Esophagus muscularis mucosa (tissue), 3 donors: ENCODE results near the gene RAB34.

Experiments
- CTCF ChIP-seq, 3 experiments: fragments of 200-600 bp in 2 of 3; fragments of 450-650 bp in 1 of 3; sonication (generic) in 2 of 3; IDR thresholded peaks; one replicate each; pipeline ENCODE4 v1.5.1; 2017 to 2019; ENCODE audit warnings: antibody characterized with exemption in 3 of 3, mild to moderate bottlenecking in 2 of 3, moderate library complexity in 1 of 3
- POLR2A ChIP-seq: fragments of 450-650 bp; IDR thresholded peaks from one replicate; pipeline ENCODE4 v1.6.1; 2017; ENCODE audit warnings: antibody characterized with exemption, moderate library complexity, mild to moderate bottlenecking, low read depth

GRCh38 chr17:28703552-28704218, 14.0 kb downstream of the RAB34 start:
- TF ChIP-seq POLR2A (no peak), CTCF (IDR thresholded peaks at IDR 0.05) (no peak)
